ENCODE data around the gene ENO1.
A peak's percentile ranks its signal among the peaks of the same experiment; 100 is the strongest.
"Not testable (repeated sequence)": the region's sequence is repeated elsewhere in the genome, so short reads cannot be mapped to it uniquely, and the experiment has no call there.

ENO1 gene

DNA sequence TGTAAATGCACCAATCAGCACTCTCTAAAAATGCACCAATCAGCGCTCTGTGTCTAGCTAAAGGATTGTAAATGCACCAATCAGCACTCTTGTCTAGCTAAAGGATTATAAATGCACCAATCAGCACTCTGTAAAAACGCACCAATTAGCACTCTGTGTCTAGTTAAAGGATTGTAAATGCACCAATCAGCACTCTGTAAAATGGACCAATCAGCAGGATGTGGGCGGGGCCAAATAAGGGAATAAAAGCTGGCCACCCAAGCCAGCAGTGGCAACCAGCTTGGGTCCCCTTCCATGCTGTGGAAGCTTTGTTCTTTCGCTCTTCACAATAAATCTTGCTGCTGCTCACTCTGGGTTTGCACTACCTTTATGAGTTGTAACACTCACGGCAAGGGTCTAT is 19.9 kb upstream of the ENO1 start:
- DNase-seq, result peak in 1 of 10 donors; percentile 35
- intact Hi-C loops (cut with DNase I), result not testable (repeated sequence)

DNA sequence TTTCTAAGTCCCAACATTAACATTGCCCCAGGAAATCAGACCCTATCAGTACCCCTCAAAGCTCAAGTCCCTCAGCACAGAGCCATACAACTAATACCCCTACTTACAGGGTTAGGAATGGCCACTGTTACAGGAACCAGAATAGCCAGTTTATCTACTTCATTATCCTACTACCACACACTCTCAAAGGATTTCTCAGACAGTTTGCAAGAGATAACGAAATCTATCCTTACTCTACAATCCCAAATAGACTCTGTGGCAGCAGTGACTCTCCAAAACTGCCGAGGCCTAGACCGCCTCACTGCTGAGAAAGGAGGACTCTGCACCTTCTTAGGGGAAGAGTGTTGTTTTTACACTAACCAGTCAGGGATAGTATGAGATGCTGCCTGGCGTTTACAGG is 19.0 kb upstream of the ENO1 start:
- DNase-seq; intact Hi-C loops (cut with DNase I): not testable (repeated sequence)

DNA sequence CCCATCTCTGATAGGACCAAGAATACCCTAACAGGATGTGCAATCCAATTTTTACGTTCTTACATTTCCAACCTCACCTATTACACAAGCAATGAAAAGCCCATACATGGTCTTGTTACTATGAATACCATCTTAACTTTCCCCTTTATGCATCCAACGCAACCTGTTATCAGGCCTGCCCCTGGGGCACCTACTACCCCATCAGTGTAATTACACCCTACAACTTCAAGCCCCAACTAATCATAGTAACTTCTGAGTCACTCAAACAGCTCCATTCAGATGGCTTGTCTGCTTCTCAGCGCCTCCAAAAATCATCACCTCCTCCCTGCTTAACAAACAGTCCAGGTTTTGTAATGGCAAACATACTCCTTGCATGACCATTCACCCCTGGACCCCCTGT is 18.3 kb upstream of the ENO1 start:
- intact Hi-C loops (cut with DNase I), result not testable (repeated sequence)

DNA sequence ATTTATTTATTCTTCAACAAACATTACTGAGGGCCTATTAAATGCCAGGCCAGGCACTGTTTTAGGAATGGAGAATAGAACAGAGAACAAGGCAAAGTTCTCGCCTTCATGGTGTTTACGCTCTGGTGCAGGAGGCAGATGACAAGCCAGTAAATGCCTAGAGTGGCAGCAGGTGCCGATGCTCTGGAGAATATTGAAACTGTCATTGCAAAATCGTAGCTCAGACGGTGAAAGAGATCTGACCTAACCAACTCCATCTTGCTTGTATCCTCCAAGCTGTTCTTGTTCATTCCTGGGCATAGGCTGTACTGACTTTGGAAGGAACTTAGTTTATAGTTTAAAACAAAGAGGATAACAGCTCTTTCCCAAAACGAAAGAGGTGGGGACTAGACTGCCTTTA is 13.5 kb upstream of the ENO1 start:
- peak in 1 of 10 donors; percentile 2 for DNase-seq
- intact Hi-C loops (cut with DNase I), result no loop called here

More for the DNA sequence above, 18.3 kb upstream of the ENO1 start:
- DNase-seq, result not testable (repeated sequence)

DNA sequence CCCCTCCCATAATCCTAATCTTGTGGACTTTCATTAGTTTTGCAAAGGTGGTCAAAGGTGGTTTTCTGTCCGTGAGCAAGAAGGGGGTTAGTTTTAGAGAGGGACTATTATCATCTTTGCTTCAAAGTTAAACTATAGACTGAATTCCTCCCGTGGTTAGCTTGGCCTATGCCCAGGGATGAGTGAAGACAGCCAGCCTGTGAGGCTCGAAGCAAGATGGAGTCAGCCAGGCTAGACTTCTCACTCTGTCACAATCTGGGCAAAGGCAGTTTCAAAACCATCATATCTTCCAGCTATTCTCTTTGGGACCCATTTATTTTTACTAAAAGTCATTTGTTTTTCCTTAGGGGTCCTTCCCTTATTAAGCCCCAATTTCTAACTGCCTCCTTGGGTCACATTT is 12.9 kb upstream of the ENO1 start:
- intact Hi-C loops (cut with DNase I), result no loop called here
- DNase-seq, result peak in 1 of 10 donors; percentile 2

DNA sequence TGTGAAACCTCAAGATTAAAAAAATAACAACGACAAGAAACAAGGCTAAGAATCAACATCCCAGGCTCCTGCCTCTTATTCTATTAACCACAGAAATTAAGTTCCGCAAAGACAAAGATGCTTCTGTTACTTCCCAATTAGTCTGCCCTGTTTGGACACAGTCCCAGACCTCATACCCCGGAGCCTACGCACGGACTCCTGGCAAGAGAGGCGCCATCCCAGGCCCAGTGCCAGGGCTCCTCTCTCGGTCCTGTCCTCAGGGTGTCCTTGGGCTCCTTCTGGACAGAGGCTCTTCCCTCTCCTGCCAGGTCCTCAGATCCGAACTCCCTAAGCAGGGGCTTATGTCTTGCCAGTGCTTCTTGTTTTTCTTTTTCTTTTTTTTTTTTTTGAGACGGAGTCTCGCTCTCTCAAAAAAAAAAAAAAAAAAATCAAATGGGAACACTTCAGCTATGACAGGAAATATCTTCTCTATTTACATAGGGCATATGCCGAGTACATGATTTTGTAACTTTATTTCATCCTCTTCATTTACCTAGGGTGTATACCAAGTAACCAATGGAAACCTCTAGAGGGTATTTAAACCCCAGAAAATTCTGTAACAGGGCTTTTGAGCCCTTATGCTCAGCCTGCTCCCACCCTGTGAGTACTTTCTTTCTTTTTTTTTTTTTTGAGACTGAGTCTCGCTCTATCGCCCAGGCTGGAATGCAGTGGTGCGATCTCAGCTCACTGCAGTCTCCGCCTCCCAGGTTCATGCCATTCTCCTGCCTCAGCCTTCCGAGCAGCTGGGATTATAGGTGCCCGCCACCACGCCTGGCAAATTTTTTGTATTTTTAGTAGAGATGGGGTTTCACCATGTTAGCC is 11.7 kb upstream of the ENO1 start:
- peak; percentile 54 to 96 (median 75) for DNase-seq

DNA sequence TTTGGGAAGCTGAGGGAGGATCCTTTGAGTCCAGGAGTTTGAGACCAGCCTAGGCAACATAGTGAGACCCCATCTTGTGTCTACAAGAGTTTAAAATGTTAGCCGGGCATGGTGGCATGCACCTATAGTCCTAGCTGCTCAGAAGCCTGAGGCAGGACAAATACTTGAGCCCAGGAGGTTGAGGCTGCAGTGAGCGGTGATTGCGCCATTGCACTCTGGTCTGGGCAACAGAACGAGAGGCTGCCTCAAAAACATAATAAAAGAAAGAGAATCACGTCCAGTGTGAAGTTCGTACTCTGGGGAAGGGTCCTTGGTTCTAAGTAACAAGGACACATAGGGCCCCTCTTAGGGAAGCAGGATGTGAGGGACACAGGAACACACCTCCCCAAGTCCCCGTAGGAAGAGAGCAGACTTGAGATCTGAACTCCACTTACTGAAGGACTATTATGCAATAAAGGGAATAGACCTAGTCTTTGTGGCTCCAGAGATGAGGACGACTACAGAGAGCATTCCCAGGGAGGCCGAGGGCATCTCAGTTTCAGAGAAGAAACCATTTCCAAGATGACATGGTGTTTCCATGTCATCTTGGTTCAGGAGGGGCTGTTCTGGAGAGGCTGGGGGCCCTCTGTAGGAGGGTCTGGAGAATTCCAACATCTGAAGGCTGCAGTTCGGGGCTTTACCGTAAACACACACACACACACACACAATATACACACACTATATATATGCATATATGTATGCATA is 10.8 kb upstream of the ENO1 start:
- intact Hi-C loops (cut with DNase I), result no loop called here
- DNase-seq, result peak in 1 of 10 donors; percentile 54

More for the DNA sequence above, 11.7 kb upstream of the ENO1 start:
- intact Hi-C loops (cut with DNase I), result no loop called here

DNA sequence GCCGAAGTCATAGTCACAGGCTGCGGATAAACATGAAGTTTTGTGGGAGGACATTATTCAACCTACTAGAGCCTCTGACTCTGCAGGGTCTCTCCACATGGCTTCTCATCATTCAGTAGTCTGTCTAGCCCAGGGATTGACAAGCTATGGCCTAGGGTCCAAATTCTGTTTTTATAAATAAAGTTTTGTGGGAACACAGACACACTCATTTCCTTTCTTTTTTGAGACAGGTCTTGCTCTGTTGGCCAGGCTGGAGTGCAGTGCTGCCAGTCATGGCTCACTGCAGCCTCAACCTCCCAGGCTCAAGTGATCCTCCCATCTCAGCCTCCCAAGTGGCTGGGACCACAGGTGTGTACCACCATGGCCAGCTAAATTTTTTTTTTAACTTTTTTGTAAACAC is 8.1 kb upstream of the ENO1 start:
- intact Hi-C loops (cut with DNase I), result no loop called here
- no peak for DNase-seq

DNA sequence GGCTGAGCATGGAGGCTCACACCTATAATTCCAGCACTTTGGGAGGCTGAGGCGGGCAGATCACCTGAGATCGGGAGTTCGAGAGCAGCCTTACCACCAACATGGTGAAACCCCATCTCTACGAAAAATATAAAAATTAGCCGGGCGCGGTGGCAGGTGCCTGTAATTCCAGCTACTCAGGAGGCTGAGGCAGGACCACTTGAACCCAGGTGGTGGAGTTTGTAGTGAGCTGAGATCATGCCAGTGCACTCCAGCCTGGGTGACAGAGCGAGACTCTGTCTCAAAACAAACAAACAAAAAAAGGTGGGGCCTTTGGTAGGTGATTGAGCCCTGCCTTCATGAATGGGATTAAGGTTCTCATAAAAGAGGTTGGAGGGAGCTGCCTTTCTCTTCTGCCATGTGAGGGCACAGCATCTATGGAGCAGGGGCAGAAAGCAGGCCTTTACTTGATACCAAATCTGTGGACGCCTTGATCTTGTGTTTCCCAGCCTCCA is 7.6 kb upstream of the ENO1 start:
- peak in 1 of 10 donors; percentile 6 for DNase-seq
- intact Hi-C loops (cut with DNase I), result not testable (repeated sequence)

DNA sequence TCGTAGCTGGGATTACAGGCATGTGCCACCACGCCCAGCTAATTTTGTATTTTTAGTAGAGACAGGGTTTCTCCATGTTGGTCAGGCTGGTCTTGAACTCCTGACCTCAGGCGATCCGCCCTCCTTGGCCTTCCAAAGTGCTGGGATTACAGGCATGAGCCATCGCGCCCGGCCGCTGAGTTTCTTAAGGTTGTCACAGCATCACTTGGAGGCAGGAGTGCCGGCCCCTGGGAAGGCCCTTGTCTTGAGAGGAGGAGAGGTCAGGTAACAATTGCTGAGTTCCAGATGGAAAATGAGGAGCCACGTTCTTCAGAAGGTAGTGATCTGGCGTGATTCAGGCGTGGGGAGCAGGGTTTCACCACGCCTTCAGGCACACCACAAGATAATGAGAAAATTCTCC is 5.6 kb upstream of the ENO1 start:
- DNase-seq, result peak in 1 of 10 donors; percentile 62
- intact Hi-C loops (cut with DNase I), result not testable (repeated sequence)

DNA sequence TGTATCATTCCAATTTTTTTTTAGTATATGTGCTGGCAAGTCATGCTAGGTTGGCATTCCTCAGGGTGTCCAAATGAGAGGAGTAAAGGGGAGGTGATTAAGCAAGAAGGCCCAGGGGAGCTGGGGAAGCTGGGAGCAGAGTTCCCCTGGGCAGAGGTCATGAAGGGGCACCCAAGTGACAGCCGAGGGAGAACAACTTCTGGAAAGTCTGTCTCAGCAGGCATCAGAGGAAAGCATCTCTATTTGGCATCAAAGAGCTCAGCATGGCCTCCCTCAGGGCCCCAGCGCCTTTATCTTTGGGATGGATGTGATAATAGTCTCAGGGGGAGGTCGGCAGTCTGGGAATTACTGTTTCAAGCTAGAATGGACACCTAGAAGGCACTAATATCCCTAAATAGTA is 5.0 kb upstream of the ENO1 start:
- intact Hi-C loops (cut with DNase I), result no loop called here
- DNase-seq, result no peak

DNA sequence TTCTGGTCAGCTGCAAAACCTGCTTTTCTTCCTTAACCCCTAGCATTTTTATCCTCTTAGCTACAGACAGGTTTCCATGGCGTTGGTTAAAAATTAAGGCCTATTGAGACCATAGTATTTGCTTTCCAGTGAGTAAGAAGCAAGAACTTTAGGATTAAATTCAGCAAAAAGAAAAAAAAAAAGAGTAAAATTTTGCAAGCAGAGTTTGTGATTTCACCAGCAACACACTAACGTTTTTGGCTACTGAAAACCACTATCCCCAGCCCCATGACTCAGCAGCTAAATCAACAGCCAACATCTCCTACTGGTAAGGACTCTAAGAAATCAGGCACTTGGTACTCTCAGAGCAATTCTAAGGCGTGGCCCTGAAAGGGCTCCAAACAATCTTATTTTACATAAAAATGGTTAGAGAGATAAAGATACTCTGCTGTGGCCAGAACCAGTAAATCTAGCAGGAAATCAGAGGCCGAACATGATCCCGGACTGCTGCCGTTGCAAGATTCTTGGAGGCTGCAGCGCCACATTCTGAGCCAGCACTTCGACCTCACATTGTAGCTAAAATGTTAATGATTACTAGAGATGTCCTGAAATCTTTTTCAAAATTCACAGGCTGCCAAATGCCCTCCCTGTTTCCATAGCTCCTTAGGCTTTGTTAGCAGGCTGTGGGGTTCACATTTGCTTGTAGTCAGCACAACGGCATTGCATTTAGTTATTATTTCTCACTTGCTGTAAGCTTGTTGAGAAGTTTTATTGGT is 1.6 kb upstream of the ENO1 start:
- DNase-seq, result peak in 2 of 10 donors; percentile 52 to 85
- intact Hi-C loops (cut with DNase I), result no loop called here

DNA sequence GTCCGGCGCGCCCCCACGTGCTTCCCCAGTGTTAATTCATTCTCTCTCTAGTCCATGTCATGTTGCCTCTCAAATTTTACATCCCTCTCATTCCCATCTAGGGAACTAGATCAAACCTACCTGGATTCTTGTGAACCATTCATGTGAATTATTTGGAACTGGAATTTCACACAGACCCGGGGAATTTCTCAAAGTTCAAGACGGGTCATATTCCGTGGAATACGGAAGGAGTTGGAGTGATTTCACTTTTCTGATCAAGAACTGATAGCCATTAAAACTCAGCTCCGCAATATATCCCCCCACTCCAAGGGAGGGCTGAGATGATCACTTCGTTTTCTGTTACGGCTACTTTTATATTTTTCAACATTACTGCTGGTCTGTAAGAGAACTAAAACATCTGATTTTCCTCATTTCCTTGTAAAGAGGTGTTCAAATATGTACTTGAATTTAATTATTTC is 1.0 kb upstream of the ENO1 start:
- no peak for DNase-seq
- intact Hi-C loops (cut with DNase I), result no loop called here

DNA sequence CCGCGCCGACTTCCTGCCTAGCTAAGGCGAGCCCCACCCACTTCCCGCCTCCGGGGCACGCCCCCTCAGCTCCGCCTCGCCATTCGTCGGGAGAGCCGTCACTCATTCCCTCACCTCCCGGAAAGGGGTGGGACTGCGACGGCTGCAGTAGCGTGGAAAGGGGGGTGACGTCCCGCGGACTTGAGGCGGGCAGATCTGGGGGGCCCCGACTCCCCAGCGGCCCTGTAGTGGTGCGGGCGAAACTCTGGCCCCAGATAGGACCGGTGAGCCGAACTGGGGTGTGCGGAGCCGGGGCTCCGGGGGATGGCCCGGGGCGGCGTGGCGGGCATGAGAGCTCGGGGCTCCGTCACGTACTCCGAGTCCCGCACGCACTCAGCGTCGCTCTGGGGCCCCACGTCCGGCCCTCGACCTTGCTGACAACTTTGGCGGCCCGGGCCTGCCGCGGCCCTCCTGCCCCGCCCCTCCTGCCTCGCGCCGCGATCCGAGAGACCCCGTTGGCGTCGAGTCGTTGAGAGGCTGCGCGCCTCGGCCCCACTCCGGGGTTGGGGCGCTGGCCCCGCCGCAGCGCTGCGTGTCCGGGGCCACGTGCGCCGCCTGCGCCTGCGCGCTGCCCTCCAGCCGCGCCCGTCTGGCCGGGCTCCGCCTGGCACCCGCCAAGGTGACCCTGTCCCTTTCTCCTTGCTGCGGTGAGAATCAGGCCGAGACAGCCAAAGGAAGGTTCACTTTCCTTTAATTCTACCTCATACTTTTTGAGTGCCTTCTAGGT is 395 bp upstream of the ENO1 start:
- DNase-seq, result peak; percentile 99 to 100 (median 100)
- intact Hi-C loops (cut with DNase I), result no loop called here

DNA sequence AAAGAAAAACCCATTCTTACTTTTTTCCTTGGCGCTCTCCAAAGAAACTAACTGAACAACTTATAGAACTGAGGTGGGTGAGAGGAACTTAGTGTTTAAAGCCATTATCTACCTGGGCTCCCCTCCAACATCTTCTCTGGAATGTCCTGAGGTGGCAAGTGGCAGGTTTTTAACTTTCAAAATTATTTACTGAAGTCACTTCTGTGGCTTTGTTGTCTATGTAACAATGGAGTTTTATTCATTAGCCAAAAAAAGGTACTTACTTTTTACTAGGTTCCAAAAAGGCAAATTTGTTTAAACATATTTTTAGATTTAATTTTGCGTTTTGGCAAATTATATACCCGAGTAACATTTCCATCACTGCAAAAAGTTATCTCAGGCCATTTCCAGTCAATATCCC is 2.4 kb downstream of the ENO1 start:
- no peak for DNase-seq
- intact Hi-C loops (cut with DNase I), result no loop called here

DNA sequence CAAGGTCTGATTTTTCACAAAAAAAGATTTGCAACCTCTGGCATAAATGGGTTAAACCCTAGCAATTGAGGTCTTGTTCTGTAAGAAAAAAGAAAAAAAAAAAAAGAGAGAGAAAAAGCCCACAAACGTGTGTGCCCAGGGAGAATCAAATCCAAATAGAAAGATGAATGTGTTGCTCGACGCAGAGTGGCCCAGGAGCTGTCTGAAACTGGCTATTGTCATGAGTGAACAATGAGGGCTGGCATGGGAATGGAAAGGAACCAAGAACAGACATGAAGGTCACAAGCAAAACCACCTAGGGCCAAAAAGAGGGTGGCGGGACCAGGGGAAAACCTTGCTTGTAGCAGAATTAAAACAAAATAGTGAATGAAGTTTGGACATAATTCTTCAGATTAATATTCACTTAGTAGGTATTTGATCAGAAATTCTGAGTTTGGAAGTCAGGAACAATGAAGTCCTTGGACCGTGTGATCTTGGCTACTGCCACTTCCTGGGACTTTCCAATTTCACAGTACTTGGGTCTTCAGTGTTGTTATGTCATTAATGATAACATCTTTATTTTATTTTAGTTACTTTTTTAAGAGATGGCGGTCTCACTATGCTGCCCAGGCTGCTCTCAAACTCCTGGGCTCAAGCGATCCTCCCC is 3.1 kb downstream of the ENO1 start:
- intact Hi-C loops (cut with DNase I), result no loop called here
- peak in 3 of 10 donors; percentile 39 to 78 (median 44) for DNase-seq

DNA sequence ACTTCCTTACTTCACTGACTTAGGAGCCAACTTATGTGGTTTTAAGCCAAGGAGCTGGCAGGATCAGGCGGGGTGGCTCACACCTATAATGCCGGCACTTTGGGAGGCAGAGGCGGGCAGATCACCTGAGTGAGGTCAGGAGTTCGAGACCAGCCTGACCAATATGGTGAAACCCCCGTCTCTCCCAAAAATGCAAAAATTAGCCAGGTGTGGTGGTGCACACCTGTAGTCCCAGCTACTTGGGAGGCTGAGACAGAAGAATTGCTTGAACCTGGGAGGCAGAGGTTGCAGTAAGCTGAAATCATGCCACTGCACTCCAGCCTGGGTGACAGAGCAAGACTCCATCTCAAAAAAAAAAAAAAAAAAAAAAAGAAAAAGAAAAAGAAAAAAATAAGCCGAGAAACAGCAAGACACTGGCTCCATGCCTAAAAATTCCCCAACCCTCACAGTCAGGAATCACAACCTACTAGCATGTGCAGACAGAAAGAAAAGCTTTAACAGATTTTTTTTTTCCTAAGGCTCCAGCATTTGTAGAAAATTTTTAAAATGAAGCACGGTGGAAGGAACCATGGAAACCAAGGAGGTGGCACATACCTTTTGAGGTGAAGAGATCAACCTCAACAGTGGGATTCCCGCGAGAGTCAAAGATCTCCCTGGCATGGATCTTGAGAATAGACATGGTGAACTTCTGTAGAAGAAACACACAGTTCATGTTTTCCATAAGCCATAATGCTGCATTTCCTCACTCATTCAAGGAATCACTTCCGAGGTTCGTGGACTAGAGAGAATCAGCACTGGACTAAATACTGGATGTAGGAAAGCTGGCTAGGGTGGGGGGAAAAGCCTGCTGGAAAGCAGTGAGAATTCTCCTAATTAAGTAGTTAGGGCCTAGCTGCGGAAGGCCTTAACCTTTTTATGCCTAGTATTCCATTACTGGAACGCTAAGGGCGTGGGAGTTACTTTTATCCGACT is 4.0 kb downstream of the ENO1 start:
- DNase-seq, result peak in 1 of 10 donors; percentile 42
- intact Hi-C loops (cut with DNase I), result no loop called here

Measured in posterior cingulate gyrus (tissue), 11 donors.